ENCODE measurements around the gene ARTN. TPM values are rescaled to one million over a fixed set of nuclear protein-coding genes. Genes with fewer than 3 reads are reported as not detected.

ARTN gene
- polyA plus RNA-seq, 3 donors: 0.15 TPM; not detected in 2

DNA sequence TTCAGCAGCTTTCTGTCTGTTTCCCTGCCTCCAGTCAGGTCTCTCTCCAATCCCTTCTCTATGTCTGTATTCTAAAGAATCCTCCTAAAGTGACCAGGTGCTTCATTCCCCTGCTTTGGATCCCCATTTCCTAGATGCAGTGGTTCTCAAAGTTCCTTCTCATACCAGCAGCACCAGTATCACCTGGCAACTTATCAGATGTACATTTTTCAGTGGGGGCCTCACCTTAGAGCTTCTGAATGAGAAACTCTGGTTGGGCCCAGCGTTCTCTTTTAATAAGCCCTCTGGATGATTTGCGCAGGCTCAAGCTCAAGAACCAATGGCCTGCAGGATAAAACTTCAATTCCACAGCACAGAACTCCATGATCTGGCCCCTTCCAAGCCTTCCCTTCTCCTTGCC lies 25.4 kb upstream of the ARTN start:
- Histone ChIP-seq H3K9me3 (replicated peaks in 1 of 2; ENCODE audit: control insufficient read depth in 1 of 2, insufficient read depth in 1 of 2, low read length in 2 of 2) (no peaks in the 10 kb centered on the region), H3K4me1 (ENCODE audit: control insufficient read depth in 1 of 2, insufficient read depth in 2 of 2, low read length in 2 of 2) (no peaks in the 10 kb centered on the region), H3K4me2 (replicated peaks; ENCODE audit: extremely low read depth, low read length, poor library complexity, severe bottlenecking) (no peak overlapping the region), H3K36me3 (replicated peaks in 1 of 2; ENCODE audit: control insufficient read depth in 1 of 2, insufficient read depth in 2 of 2, low read length in 2 of 2) (peaks cover 7 to 16% of the 10 kb centered on the region in 2 donors), H3K9ac (ENCODE audit: insufficient read depth, low read length, poor library complexity, severe bottlenecking) (no peak overlapping the region), H3K4me3 (replicated peaks in 1 of 3; ENCODE audit: low read depth in 2 of 3, low read length in 3 of 3) (no peak overlapping the region), H4K20me1 (ENCODE audit: insufficient read depth, low read length) (no peaks in the 10 kb centered on the region), H3K27ac (ENCODE audit: low read depth in 1 of 2, low read length in 2 of 2) (no peak overlapping the region), H2AFZ (ENCODE audit: insufficient read depth, low read depth, low read length, poor library complexity, severe bottlenecking) (no peak overlapping the region), H3K79me2 (ENCODE audit: insufficient read depth, low read length) (no peaks in the 10 kb centered on the region), H3K27me3 (ENCODE audit: control insufficient read depth in 2 of 2, insufficient read depth in 2 of 2, low read length in 2 of 2) (no peaks in the 10 kb centered on the region)
- H3K27me3 Mint-ChIP-seq (ENCODE audit: low read depth in 3 of 3): peaks cover 0 to 3% (median 2%) of the 10 kb centered on the region in 3 donors
- intact Hi-C loops (cut with micrococcal nuclease): no loop called here
- H3K9me3 Mint-ChIP-seq: peaks cover 0 to 8% (median 2%) of the 10 kb centered on the region in 7 donors
- peaks cover 19 to 25% of the 10 kb centered on the region in 2 donors for H3K36me3 Mint-ChIP-seq
- TF ChIP-seq, protein P1, sequence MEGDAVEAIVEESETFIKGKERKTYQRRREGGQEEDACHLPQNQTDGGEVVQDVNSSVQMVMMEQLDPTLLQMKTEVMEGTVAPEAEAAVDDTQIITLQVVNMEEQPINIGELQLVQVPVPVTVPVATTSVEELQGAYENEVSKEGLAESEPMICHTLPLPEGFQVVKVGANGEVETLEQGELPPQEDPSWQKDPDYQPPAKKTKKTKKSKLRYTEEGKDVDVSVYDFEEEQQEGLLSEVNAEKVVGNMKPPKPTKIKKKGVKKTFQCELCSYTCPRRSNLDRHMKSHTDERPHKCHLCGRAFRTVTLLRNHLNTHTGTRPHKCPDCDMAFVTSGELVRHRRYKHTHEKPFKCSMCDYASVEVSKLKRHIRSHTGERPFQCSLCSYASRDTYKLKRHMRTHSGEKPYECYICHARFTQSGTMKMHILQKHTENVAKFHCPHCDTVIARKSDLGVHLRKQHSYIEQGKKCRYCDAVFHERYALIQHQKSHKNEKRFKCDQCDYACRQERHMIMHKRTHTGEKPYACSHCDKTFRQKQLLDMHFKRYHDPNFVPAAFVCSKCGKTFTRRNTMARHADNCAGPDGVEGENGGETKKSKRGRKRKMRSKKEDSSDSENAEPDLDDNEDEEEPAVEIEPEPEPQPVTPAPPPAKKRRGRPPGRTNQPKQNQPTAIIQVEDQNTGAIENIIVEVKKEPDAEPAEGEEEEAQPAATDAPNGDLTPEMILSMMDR (IDR thresholded peaks at IDR 0.05): no peak
- 94% methylated on average over 2 of the region's 2 CpGs for whole genome bisulfite sequencing (ENCODE audit: insufficient coverage)
- no peak for DNase-seq
- no peak overlapping the region for H3K4me3 Mint-ChIP-seq
- H3K27ac Mint-ChIP-seq: peak overlapping the region in 4 of 7 donors; percentile 16 to 50 (median 44)
- H3K4me1 Mint-ChIP-seq: no peaks in the 10 kb centered on the region

DNA sequence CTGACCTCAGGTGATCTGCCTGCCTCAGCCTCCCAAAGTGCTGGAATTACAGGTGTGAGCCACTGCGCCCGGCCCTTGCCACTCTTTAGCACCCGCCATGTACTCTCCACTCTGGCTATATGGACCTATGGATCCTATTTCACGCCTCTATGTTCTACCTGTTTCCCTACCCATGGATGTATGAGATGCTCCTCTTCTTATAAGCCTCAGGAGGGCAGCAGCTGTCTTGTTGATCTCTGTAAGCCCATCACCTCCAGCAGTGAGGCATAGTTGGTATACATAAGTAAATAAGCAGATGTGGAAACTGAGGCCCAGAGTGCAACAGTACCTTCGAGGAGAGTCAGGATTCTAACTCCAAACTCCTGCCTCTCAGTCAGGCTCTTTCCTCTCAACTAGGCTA lies 24.7 kb upstream of the ARTN start:
- peaks cover 0 to 8% (median 2%) of the 10 kb centered on the region in 7 donors for H3K9me3 Mint-ChIP-seq
- H3K27ac ChIP-seq (ENCODE audit: low read depth in 1 of 2, low read length in 2 of 2): no peak overlapping the region
- peaks cover 0 to 3% (median 2%) of the 10 kb centered on the region in 3 donors for H3K27me3 Mint-ChIP-seq (ENCODE audit: low read depth in 3 of 3)
- H2AFZ ChIP-seq (ENCODE audit: insufficient read depth, low read depth, low read length, poor library complexity, severe bottlenecking): no peak overlapping the region
- no peak overlapping the region for H3K4me2 ChIP-seq (replicated peaks; ENCODE audit: extremely low read depth, low read length, poor library complexity, severe bottlenecking)
- no peaks in the 10 kb centered on the region for H4K20me1 ChIP-seq (ENCODE audit: insufficient read depth, low read length)
- no peak for DNase-seq
- intact Hi-C loops (cut with micrococcal nuclease): no loop called here
- no peaks in the 10 kb centered on the region for H3K27me3 ChIP-seq (ENCODE audit: control insufficient read depth in 2 of 2, insufficient read depth in 2 of 2, low read length in 2 of 2)
- H3K36me3 ChIP-seq (replicated peaks in 1 of 2; ENCODE audit: control insufficient read depth in 1 of 2, insufficient read depth in 2 of 2, low read length in 2 of 2): peaks cover 7 to 16% of the 10 kb centered on the region in 2 donors
- H3K4me3 Mint-ChIP-seq: no peak overlapping the region
- H3K9me3 ChIP-seq (replicated peaks in 1 of 2; ENCODE audit: control insufficient read depth in 1 of 2, insufficient read depth in 1 of 2, low read length in 2 of 2): no peaks in the 10 kb centered on the region
- peak overlapping the region in 1 of 7 donors; percentile 62 for H3K27ac Mint-ChIP-seq
- H3K4me1 Mint-ChIP-seq: no peaks in the 10 kb centered on the region
- no peaks in the 10 kb centered on the region for H3K79me2 ChIP-seq (ENCODE audit: insufficient read depth, low read length)
- peaks cover 21 to 27% of the 10 kb centered on the region in 2 donors for H3K36me3 Mint-ChIP-seq
- TF ChIP-seq, protein P1 (IDR thresholded peaks at IDR 0.05): no peak
- 100% methylated on average over 2 of the region's 5 CpGs for WGBS (ENCODE audit: insufficient coverage)
- no peak overlapping the region for H3K4me3 ChIP-seq (replicated peaks in 1 of 3; ENCODE audit: low read depth in 2 of 3, low read length in 3 of 3)
- H3K4me1 ChIP-seq (ENCODE audit: control insufficient read depth in 1 of 2, insufficient read depth in 2 of 2, low read length in 2 of 2): no peaks in the 10 kb centered on the region
- H3K9ac ChIP-seq (ENCODE audit: insufficient read depth, low read length, poor library complexity, severe bottlenecking): no peak overlapping the region

All from CD14-positive monocyte (primary cell).